Measurements from ENCODE around the gene ADAM10.

ADAM10 gene

DNA sequence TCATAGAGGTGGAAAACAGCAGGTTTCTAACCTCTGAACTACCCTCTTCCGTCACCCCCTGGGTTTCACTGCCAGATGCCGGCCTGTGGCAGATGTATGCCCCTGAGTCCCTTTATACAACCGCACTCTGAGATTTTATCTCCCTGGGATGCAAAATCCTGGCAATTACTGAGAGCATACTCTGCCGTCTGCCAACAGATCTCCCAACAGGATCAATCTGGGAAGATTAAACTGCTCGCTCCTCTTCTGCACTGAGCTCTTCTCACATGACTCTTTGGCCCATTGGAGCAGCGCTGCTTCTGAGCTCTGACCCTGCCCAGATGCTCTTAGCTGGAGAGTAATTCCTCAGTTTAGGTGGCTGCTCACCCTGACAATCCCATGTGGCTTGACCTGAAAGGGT, 184.5 kb downstream of the ADAM10 start:
- H3K36me3 ChIP-seq (ENCODE audit: control insufficient read depth in 2 of 2, insufficient read depth in 1 of 2, low read length in 2 of 2): no peaks in the 10 kb centered on the region
- no peaks in the 10 kb centered on the region for H3K9me3 ChIP-seq (ENCODE audit: control insufficient read depth, insufficient read depth, low read depth, low read length)
- no peak overlapping the region for H3K27ac ChIP-seq (ENCODE audit: extremely low read depth, low read depth, low read length)
- ChIA-PET CTCF (interaction anchor here (0.6 kb wide), 1 partner anchor 16 kb away, joined by 4 read pairs; no protein-coding TSS in a partner anchor), POLR2A (no interaction called here)
- no peaks in the 10 kb centered on the region for H3K4me1 ChIP-seq (ENCODE audit: control insufficient read depth, insufficient read depth, low read length)
- no peak overlapping the region for H3K4me3 ChIP-seq (ENCODE audit: low read depth, low read length)
- TF ChIP-seq BCL11A (tag by site-specific recombination; IDR thresholded peaks at IDR 0.05; ENCODE audit: low read depth): no peak
- TF ChIP-seq, protein P1, sequence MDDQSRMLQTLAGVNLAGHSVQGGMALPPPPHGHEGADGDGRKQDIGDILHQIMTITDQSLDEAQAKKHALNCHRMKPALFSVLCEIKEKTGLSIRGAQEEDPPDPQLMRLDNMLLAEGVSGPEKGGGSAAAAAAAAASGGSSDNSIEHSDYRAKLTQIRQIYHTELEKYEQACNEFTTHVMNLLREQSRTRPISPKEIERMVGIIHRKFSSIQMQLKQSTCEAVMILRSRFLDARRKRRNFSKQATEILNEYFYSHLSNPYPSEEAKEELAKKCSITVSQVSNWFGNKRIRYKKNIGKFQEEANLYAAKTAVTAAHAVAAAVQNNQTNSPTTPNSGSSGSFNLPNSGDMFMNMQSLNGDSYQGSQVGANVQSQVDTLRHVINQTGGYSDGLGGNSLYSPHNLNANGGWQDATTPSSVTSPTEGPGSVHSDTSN (CRISPR knock-in tag; IDR thresholded peaks at IDR 0.05): no peak
- no peak for TF ChIP-seq ZNF169 (tag by site-specific recombination; IDR thresholded peaks at IDR 0.05)
- no peak for TF ChIP-seq ZNF404 (tag by site-specific recombination; IDR thresholded peaks at IDR 0.05)
- no peak for TF ChIP-seq KLF1 (tag by site-specific recombination; IDR thresholded peaks at IDR 0.05)
- TF ChIP-seq ZNF292 (tag by site-specific recombination; IDR thresholded peaks at IDR 0.05; ENCODE audit: borderline replicate concordance, low read depth): no peak
- no peak for TF ChIP-seq EGR2 (tag by site-specific recombination; IDR thresholded peaks at IDR 0.05; ENCODE audit: low read depth)
- TF ChIP-seq, protein P2, sequence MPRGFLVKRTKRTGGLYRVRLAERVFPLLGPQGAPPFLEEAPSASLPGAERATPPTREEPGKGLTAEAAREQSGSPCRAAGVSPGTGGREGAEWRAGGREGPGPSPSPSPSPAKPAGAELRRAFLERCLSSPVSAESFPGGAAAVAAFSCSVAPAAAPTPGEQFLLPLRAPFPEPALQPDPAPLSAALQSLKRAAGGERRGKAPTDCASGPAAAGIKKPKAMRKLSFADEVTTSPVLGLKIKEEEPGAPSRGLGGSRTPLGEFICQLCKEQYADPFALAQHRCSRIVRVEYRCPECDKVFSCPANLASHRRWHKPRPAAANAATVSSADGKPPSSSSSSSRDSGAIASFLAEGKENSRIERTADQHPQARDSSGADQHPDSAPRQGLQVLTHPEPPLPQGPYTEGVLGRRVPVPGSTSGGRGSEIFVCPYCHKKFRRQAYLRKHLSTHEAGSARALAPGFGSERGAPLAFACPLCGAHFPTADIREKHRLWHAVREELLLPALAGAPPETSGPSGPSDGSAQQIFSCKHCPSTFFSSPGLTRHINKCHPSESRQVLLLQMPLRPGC (tag by site-specific recombination; IDR thresholded peaks at IDR 0.05): no peak

DNA sequence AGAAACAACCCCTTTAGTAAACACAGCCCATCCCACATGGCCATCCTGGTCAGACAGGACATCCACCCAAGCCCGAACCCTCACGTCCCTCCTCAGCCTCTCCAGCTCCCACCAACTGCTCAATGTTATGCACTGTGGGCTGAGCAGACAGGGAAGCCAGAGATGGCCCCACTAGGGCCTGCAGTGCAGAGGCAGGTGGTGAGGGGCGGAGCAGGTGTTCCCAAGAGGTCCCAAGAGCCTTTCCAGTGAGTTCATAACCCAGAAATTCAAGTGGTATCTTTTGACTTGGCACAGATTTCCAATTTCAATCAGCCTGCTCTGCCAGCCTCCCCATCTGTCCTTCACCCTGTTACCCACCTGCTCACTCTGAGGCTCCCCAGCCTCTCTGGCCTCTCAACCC, 187.4 kb downstream of the ADAM10 start:
- Histone ChIP-seq H3K4me3 (ENCODE audit: low read depth, low read length) (no peak overlapping the region), H3K9me3 (ENCODE audit: control insufficient read depth, insufficient read depth, low read depth, low read length) (no peaks in the 10 kb centered on the region), H3K27ac (ENCODE audit: extremely low read depth, low read depth, low read length) (no peak overlapping the region), H3K36me3 (ENCODE audit: control insufficient read depth in 2 of 2, insufficient read depth in 1 of 2, low read length in 2 of 2) (no peaks in the 10 kb centered on the region), H3K4me1 (ENCODE audit: control insufficient read depth, insufficient read depth, low read length) (no peaks in the 10 kb centered on the region)
- POLR2A ChIA-PET: no interaction called here
- CTCF ChIA-PET: no interaction called here
- TF ChIP-seq ZNF747 (tag by site-specific recombination; IDR thresholded peaks at IDR 0.05) (no peak), ZNF560 (tag by site-specific recombination; IDR thresholded peaks at IDR 0.05; ENCODE audit: borderline replicate concordance) (no peak), GLI2 (tag by site-specific recombination; IDR thresholded peaks at IDR 0.05; ENCODE audit: borderline replicate concordance, low read depth) (no peak), ZNF341 (tag by site-specific recombination; IDR thresholded peaks at IDR 0.05; ENCODE audit: low read depth) (no peak), ZNF391 (tag by site-specific recombination; IDR thresholded peaks at IDR 0.05; ENCODE audit: borderline replicate concordance, low read depth) (no peak), ZNF530 (tag by site-specific recombination; IDR thresholded peaks at IDR 0.05; ENCODE audit: low read depth) (no peak), SP3 (tag by site-specific recombination; IDR thresholded peaks at IDR 0.05) (no peak), ZNF664 (tag by site-specific recombination; IDR thresholded peaks at IDR 0.05) (no peak)
- TF ChIP-seq, protein P3, sequence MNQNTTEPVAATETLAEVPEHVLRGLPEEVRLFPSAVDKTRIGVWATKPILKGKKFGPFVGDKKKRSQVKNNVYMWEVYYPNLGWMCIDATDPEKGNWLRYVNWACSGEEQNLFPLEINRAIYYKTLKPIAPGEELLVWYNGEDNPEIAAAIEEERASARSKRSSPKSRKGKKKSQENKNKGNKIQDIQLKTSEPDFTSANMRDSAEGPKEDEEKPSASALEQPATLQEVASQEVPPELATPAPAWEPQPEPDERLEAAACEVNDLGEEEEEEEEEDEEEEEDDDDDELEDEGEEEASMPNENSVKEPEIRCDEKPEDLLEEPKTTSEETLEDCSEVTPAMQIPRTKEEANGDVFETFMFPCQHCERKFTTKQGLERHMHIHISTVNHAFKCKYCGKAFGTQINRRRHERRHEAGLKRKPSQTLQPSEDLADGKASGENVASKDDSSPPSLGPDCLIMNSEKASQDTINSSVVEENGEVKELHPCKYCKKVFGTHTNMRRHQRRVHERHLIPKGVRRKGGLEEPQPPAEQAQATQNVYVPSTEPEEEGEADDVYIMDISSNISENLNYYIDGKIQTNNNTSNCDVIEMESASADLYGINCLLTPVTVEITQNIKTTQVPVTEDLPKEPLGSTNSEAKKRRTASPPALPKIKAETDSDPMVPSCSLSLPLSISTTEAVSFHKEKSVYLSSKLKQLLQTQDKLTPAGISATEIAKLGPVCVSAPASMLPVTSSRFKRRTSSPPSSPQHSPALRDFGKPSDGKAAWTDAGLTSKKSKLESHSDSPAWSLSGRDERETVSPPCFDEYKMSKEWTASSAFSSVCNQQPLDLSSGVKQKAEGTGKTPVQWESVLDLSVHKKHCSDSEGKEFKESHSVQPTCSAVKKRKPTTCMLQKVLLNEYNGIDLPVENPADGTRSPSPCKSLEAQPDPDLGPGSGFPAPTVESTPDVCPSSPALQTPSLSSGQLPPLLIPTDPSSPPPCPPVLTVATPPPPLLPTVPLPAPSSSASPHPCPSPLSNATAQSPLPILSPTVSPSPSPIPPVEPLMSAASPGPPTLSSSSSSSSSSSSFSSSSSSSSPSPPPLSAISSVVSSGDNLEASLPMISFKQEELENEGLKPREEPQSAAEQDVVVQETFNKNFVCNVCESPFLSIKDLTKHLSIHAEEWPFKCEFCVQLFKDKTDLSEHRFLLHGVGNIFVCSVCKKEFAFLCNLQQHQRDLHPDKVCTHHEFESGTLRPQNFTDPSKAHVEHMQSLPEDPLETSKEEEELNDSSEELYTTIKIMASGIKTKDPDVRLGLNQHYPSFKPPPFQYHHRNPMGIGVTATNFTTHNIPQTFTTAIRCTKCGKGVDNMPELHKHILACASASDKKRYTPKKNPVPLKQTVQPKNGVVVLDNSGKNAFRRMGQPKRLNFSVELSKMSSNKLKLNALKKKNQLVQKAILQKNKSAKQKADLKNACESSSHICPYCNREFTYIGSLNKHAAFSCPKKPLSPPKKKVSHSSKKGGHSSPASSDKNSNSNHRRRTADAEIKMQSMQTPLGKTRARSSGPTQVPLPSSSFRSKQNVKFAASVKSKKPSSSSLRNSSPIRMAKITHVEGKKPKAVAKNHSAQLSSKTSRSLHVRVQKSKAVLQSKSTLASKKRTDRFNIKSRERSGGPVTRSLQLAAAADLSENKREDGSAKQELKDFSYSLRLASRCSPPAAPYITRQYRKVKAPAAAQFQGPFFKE (tag by site-specific recombination; IDR thresholded peaks at IDR 0.05; ENCODE audit: borderline replicate concordance): no peak
- TF ChIP-seq, protein P4, sequence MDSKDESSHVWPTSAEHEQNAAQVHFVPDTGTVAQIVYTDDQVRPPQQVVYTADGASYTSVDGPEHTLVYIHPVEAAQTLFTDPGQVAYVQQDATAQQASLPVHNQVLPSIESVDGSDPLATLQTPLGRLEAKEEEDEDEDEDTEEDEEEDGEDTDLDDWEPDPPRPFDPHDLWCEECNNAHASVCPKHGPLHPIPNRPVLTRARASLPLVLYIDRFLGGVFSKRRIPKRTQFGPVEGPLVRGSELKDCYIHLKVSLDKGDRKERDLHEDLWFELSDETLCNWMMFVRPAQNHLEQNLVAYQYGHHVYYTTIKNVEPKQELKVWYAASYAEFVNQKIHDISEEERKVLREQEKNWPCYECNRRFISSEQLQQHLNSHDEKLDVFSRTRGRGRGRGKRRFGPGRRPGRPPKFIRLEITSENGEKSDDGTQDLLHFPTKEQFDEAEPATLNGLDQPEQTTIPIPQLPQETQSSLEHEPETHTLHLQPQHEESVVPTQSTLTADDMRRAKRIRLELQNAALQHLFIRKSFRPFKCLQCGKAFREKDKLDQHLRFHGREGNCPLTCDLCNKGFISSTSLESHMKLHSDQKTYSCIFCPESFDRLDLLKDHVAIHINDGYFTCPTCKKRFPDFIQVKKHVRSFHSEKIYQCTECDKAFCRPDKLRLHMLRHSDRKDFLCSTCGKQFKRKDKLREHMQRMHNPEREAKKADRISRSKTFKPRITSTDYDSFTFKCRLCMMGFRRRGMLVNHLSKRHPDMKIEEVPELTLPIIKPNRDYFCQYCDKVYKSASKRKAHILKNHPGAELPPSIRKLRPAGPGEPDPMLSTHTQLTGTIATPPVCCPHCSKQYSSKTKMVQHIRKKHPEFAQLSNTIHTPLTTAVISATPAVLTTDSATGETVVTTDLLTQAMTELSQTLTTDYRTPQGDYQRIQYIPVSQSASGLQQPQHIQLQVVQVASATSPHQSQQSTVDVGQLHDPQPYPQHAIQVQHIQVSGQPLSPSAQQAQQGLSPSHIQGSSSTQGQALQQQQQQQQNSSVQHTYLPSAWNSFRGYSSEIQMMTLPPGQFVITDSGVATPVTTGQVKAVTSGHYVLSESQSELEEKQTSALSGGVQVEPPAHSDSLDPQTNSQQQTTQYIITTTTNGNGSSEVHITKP (tag by site-specific recombination; IDR thresholded peaks at IDR 0.05): no peak
- TF ChIP-seq, protein P5, sequence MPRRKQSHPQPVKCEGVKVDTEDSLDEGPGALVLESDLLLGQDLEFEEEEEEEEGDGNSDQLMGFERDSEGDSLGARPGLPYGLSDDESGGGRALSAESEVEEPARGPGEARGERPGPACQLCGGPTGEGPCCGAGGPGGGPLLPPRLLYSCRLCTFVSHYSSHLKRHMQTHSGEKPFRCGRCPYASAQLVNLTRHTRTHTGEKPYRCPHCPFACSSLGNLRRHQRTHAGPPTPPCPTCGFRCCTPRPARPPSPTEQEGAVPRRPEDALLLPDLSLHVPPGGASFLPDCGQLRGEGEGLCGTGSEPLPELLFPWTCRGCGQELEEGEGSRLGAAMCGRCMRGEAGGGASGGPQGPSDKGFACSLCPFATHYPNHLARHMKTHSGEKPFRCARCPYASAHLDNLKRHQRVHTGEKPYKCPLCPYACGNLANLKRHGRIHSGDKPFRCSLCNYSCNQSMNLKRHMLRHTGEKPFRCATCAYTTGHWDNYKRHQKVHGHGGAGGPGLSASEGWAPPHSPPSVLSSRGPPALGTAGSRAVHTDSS (tag by site-specific recombination; IDR thresholded peaks at IDR 0.05): no peak

Data from HEK293 (cell line).